Heart left ventricle (tissue), 13 donors: Measurements from ENCODE around the gene ACR.

Experiments
- POLR2A ChIP-seq, 2 donors: fragments of 450-650 bp; IDR thresholded peaks; one replicate each; pipeline ENCODE4 v1.6.1; 2017; ENCODE audit warnings: antibody characterized with exemption in 2 of 2, mild to moderate bottlenecking in 2 of 2, moderate library complexity in 2 of 2
- TF ChIP-seq, protein P1 (sequence below), 12 donors: fragments of 200-600 bp; sonication (generic) in 4 of 12; IDR thresholded peaks; one replicate each; pipeline versions ENCODE4 v1.5.0 to v1.8.0; 2018 to 2022; ENCODE audit warnings: antibody characterized with exemption in 12 of 12, mild to moderate bottlenecking in 5 of 12
- donor health status: ischemic (EF 13 %, LVEDD 7.1; RV severe dilation, severe dysfunction).
- donor health status: DM: no; HTN: yes; CAD: no.
- donor health status: DM: no; HTN: no; CAD: no.
- donor health status: ischemic (EF 25% LVEDD 6.9; RV normal size, moderate dysfunction).
- donor health status: ischemic (EF 25% LVEDD 5.7; RV mildly dilated, moderate dysfunction).
- donor health status: ischemic (EF 35%, LVEDD 5.7; RV mildly dilated, moderate dysfunction).
- donor health status: nonischemic (EF 11% LVEDD 7.7; RV severe dilation, severe dysfunction).
- donor health status: DM: yes; HTN: yes; CAD: no.
- donor health status: PGD.
- donor health status: ischemic (EF 29% LVEDD 5.4; RV normal size, mild dysfunction).
- donor health status: nonischemic (EF 23%, LVEDD 6.1; RV moderate dilation, normal function).

DNA sequence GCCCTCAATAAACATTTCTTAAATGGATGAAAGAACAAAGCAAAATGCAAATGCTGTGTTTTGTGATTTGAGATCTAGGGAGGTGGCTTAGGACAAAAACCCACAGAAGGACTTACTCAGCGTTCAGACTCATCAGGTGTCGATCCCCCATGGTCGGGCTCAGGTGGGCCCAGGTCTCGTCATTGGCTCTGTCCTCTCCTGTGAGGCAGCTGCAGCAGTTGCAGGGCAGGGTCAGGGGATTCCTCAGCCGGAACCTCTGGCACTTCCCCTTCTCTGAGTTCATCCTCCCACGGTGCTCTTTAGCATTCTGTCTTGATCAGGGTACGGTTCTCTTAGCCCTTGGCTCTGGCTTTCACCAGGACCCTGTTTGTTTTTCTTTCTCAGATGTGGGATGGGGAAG is 14.0 kb upstream of the ACR start:
- TF ChIP-seq POLR2A (IDR thresholded peaks at IDR 0.05), result no peak
- TF ChIP-seq, protein P1, sequence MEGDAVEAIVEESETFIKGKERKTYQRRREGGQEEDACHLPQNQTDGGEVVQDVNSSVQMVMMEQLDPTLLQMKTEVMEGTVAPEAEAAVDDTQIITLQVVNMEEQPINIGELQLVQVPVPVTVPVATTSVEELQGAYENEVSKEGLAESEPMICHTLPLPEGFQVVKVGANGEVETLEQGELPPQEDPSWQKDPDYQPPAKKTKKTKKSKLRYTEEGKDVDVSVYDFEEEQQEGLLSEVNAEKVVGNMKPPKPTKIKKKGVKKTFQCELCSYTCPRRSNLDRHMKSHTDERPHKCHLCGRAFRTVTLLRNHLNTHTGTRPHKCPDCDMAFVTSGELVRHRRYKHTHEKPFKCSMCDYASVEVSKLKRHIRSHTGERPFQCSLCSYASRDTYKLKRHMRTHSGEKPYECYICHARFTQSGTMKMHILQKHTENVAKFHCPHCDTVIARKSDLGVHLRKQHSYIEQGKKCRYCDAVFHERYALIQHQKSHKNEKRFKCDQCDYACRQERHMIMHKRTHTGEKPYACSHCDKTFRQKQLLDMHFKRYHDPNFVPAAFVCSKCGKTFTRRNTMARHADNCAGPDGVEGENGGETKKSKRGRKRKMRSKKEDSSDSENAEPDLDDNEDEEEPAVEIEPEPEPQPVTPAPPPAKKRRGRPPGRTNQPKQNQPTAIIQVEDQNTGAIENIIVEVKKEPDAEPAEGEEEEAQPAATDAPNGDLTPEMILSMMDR (IDR thresholded peaks at IDR 0.05), result no peak
